Panc1 (cell line): Measurements from ENCODE around the gene EPHB2.

Experiments used
- POLR2AphosphoS5 ChIP-seq: IDR thresholded peaks from 2 replicates; pipeline ENCODE4 v1.6.1; 2012; ENCODE audit warnings: mild to moderate bottlenecking, low read depth, low read length, moderate library complexity
- SIN3A ChIP-seq: IDR thresholded peaks from 2 replicates; pipeline ENCODE4 v1.6.1; 2012; ENCODE audit warnings: low read depth, mild to moderate bottlenecking, low read length, moderate library complexity, borderline replicate concordance; ENCODE audit not compliant: insufficient read depth
- TCF7L2 ChIP-seq: IDR thresholded peaks from 2 replicates; pipeline ENCODE4 v1.6.1; 2011; ENCODE audit warnings: mild to moderate bottlenecking, low read depth, low read length, inconsistent platforms
- TF ChIP-seq, protein P1 (sequence below): fragments of 450-650 bp; IDR thresholded peaks from 2 replicates; pipeline ENCODE4 v1.5.1; 2017; ENCODE audit warnings: mild to moderate bottlenecking
- TF ChIP-seq, protein P2 (sequence below), 2 experiments: IDR thresholded peaks; 2 replicates each; pipeline ENCODE4 v1.6.1; 2011 to 2012; ENCODE audit warnings: low read depth in 2 of 2, control low read depth in 1 of 2, low read length in 1 of 2, mild to moderate bottlenecking in 1 of 2, moderate library complexity in 1 of 2; ENCODE audit not compliant: insufficient read depth in 1 of 2

DNA sequence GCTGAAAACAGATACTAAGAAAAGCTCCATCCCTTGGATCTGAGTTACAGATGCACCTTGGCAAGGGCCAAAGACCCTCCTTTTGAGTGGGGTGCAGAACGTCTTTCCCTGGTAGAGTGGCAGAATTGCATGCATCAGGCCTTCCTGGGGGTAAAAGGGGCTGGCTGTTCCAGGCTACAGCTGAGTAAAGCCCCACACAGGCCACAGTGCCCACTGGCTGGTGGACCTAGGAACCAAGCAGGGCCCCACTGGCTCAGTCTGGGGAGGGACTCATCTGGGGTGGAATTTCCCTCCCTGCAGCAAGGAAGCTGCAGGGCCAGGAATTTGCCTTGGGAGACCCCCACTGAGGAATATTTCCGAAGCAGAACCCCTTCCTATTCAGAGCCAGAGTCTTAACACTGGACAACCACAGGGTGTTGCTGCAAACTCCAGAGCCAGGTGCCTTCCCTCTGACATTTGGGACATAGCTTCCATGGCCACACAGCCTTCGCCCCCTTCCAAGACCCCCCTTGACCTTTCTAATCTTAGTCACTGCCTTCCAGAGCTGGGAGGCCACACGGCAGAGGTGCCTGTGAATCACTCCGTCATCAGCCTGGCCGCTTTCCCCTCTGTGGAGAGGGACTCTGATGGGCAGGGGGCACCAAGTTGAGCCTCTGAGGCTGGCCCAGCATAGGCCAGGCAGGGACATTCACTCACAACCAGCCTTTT lies 209.5 kb downstream of the EPHB2 start:
- TF ChIP-seq, protein P1, sequence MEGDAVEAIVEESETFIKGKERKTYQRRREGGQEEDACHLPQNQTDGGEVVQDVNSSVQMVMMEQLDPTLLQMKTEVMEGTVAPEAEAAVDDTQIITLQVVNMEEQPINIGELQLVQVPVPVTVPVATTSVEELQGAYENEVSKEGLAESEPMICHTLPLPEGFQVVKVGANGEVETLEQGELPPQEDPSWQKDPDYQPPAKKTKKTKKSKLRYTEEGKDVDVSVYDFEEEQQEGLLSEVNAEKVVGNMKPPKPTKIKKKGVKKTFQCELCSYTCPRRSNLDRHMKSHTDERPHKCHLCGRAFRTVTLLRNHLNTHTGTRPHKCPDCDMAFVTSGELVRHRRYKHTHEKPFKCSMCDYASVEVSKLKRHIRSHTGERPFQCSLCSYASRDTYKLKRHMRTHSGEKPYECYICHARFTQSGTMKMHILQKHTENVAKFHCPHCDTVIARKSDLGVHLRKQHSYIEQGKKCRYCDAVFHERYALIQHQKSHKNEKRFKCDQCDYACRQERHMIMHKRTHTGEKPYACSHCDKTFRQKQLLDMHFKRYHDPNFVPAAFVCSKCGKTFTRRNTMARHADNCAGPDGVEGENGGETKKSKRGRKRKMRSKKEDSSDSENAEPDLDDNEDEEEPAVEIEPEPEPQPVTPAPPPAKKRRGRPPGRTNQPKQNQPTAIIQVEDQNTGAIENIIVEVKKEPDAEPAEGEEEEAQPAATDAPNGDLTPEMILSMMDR: no peak
- TF ChIP-seq POLR2AphosphoS5 (no peak), SIN3A (no peak), TCF7L2 (no peak)
- TF ChIP-seq, protein P2, sequence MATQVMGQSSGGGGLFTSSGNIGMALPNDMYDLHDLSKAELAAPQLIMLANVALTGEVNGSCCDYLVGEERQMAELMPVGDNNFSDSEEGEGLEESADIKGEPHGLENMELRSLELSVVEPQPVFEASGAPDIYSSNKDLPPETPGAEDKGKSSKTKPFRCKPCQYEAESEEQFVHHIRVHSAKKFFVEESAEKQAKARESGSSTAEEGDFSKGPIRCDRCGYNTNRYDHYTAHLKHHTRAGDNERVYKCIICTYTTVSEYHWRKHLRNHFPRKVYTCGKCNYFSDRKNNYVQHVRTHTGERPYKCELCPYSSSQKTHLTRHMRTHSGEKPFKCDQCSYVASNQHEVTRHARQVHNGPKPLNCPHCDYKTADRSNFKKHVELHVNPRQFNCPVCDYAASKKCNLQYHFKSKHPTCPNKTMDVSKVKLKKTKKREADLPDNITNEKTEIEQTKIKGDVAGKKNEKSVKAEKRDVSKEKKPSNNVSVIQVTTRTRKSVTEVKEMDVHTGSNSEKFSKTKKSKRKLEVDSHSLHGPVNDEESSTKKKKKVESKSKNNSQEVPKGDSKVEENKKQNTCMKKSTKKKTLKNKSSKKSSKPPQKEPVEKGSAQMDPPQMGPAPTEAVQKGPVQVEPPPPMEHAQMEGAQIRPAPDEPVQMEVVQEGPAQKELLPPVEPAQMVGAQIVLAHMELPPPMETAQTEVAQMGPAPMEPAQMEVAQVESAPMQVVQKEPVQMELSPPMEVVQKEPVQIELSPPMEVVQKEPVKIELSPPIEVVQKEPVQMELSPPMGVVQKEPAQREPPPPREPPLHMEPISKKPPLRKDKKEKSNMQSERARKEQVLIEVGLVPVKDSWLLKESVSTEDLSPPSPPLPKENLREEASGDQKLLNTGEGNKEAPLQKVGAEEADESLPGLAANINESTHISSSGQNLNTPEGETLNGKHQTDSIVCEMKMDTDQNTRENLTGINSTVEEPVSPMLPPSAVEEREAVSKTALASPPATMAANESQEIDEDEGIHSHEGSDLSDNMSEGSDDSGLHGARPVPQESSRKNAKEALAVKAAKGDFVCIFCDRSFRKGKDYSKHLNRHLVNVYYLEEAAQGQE (IDR thresholded peaks at IDR 0.05; ENCODE audit: insufficient read depth in 1 of 2, low read depth in 2 of 2, low read length in 1 of 2): no peak
